ENCODE measurements around the gene NAALADL2. TPM values are rescaled to one million over a fixed set of nuclear protein-coding genes. Genes with fewer than 3 reads are reported as not detected.

Gene NAALADL2
- total RNA-seq, 1 donor from 2014 or later = 1.1 TPM

- TF ChIP-seq CTCF (IDR thresholded peaks at IDR 0.05; ENCODE audit: insufficient read depth, low read length, severe bottlenecking) = no peak
- Histone ChIP-seq H3K27me3 (ENCODE audit: control insufficient read depth, insufficient read depth, low read length) (no peaks in the 10 kb centered on the region), H3K36me3 (ENCODE audit: control insufficient read depth, insufficient read depth, low read length) (no peaks in the 10 kb centered on the region), H3K4me3 (ENCODE audit: low read depth, low read length) (no peak overlapping the region)
- no peak for DNase-seq (ENCODE audit: low read depth)
- FAIRE-seq = no peak
These were observed 156.0 kb downstream of the NAALADL2 start for GRCh38 chr3:175015056-175015635.

- H3K27me3 ChIP-seq (ENCODE audit: control insufficient read depth, insufficient read depth, low read length) = no peaks in the 10 kb centered on the region
- FAIRE-seq = no peak
- TF ChIP-seq CTCF (IDR thresholded peaks at IDR 0.05; ENCODE audit: insufficient read depth, low read length, severe bottlenecking) = no peak
- no peak for DNase-seq (ENCODE audit: low read depth)
- H3K4me3 ChIP-seq (ENCODE audit: low read depth, low read length) = no peak overlapping the region
- H3K36me3 ChIP-seq (ENCODE audit: control insufficient read depth, insufficient read depth, low read length) = no peaks in the 10 kb centered on the region
These were observed 160.0 kb downstream of the NAALADL2 start for GRCh38 chr3:175018946-175019727.

GRCh38 chr3:175020101-175020500 lies 161.0 kb downstream of the NAALADL2 start:
- no peaks in the 10 kb centered on the region for H3K36me3 ChIP-seq (ENCODE audit: control insufficient read depth, insufficient read depth, low read length)
- no peak overlapping the region for H3K4me3 ChIP-seq (ENCODE audit: low read depth, low read length)
- no peak for FAIRE-seq
- DNase-seq (ENCODE audit: low read depth) = no peak
- no peak for TF ChIP-seq CTCF (IDR thresholded peaks at IDR 0.05; ENCODE audit: insufficient read depth, low read length, severe bottlenecking)
- H3K27me3 ChIP-seq (ENCODE audit: control insufficient read depth, insufficient read depth, low read length) = no peaks in the 10 kb centered on the region

- no peak for FAIRE-seq
- H3K36me3 ChIP-seq (ENCODE audit: control insufficient read depth, insufficient read depth, low read length) = no peaks in the 10 kb centered on the region
- no peak for TF ChIP-seq CTCF (IDR thresholded peaks at IDR 0.05; ENCODE audit: insufficient read depth, low read length, severe bottlenecking)
- DNase-seq (ENCODE audit: low read depth) = no peak
- H3K4me3 ChIP-seq (ENCODE audit: low read depth, low read length) = no peak overlapping the region
- H3K27me3 ChIP-seq (ENCODE audit: control insufficient read depth, insufficient read depth, low read length) = no peaks in the 10 kb centered on the region
These were observed 170.7 kb downstream of the NAALADL2 start for GRCh38 chr3:175029828-175030227.

GRCh38 chr3:175039875-175040274 lies 180.7 kb downstream of the NAALADL2 start:
- no peak for DNase-seq (ENCODE audit: low read depth)
- Histone ChIP-seq H3K36me3 (ENCODE audit: control insufficient read depth, insufficient read depth, low read length) (no peaks in the 10 kb centered on the region), H3K27me3 (ENCODE audit: control insufficient read depth, insufficient read depth, low read length) (no peaks in the 10 kb centered on the region), H3K4me3 (ENCODE audit: low read depth, low read length) (no peak overlapping the region)
- no peak for TF ChIP-seq CTCF (IDR thresholded peaks at IDR 0.05; ENCODE audit: insufficient read depth, low read length, severe bottlenecking)
- no peak for FAIRE-seq

Data from bronchial epithelial cell (primary cell).